Neuronal stem cell (in vitro differentiated cells): ENCODE data around the gene POLRMT.
A peak's percentile ranks its signal among the peaks of the same experiment; 100 is the strongest.

Experiments used
- DNase-seq: peaks from one replicate; pipeline ENCODE4 v3.0.0-alpha.2; 2013; ENCODE audit warnings: low spot score
- H2AFZ ChIP-seq: one replicate; pipeline ENCODE4 v1.6.1; 2013; ENCODE audit warnings: mild to moderate bottlenecking, low read length, inconsistent platforms
- H2AK5ac ChIP-seq: 2 replicates; pipeline ENCODE4 v1.6.1; 2013; ENCODE audit warnings: low read depth, mild to moderate bottlenecking, inconsistent platforms, low read length, moderate library complexity, mixed read lengths
- H2BK120ac ChIP-seq: 2 replicates; pipeline ENCODE4 v1.6.1; 2013; ENCODE audit warnings: low read depth, mild to moderate bottlenecking, inconsistent platforms, low read length, moderate library complexity, mixed read lengths
- H2BK12ac ChIP-seq: one replicate; pipeline ENCODE4 v1.6.1; 2013; ENCODE audit warnings: low read length, inconsistent platforms
- H2BK15ac ChIP-seq: 2 replicates; pipeline ENCODE4 v1.6.1; 2013; ENCODE audit warnings: mild to moderate bottlenecking, low read length, inconsistent platforms, mixed read lengths
- H2BK5ac ChIP-seq: one replicate; pipeline ENCODE4 v1.6.1; 2013; ENCODE audit warnings: inconsistent platforms, mild to moderate bottlenecking, low read length, moderate library complexity
- H3K14ac ChIP-seq: one replicate; pipeline ENCODE4 v1.6.1; 2013; ENCODE audit warnings: low read length, inconsistent platforms
- H3K18ac ChIP-seq: 2 replicates; pipeline ENCODE4 v1.6.1; 2013; ENCODE audit warnings: low read length, inconsistent platforms
- H3K23ac ChIP-seq: 2 replicates; pipeline ENCODE4 v1.6.1; 2013; ENCODE audit warnings: low read depth, mild to moderate bottlenecking, mixed read lengths, low read length, inconsistent platforms; ENCODE audit not compliant: poor library complexity
- H3K27ac ChIP-seq: replicated peaks from 3 replicates; pipeline ENCODE4 v1.5.1; 2013; ENCODE audit warnings: low read length, inconsistent platforms
- H3K27me3 ChIP-seq, 3 experiments: 2 replicates each; pipeline ENCODE4 v1.6.1; 2013; ENCODE audit warnings: low read length in 3 of 3, mild to moderate bottlenecking in 2 of 3, inconsistent platforms in 1 of 3, low read depth in 1 of 3, mixed read lengths in 1 of 3, moderate library complexity in 1 of 3; ENCODE audit not compliant: control insufficient read depth in 3 of 3, insufficient read depth in 3 of 3
- H3K36me3 ChIP-seq, 2 donors: replicated peaks in 1 of 2; 2 replicates each; pipeline ENCODE4 v1.6.1; 2013; ENCODE audit warnings: low read length in 2 of 2; ENCODE audit not compliant: control insufficient read depth in 2 of 2, insufficient read depth in 2 of 2
- H3K4ac ChIP-seq: 2 replicates; pipeline ENCODE4 v1.6.1; 2013; ENCODE audit warnings: inconsistent platforms, mild to moderate bottlenecking, low read length, moderate library complexity
- H3K4me1 ChIP-seq, 2 donors: 1 replicate in 1 of 2; 2 replicates in 1 of 2; pipeline ENCODE4 v1.6.1; 2013; ENCODE audit warnings: low read length in 2 of 2, low read depth in 1 of 2; ENCODE audit not compliant: control insufficient read depth in 2 of 2, insufficient read depth in 1 of 2
- H3K4me2 ChIP-seq: one replicate; pipeline ENCODE4 v1.6.1; 2013; ENCODE audit warnings: mild to moderate bottlenecking, low read length, inconsistent platforms; ENCODE audit not compliant: insufficient read depth, poor library complexity, severe bottlenecking
- H3K4me3 ChIP-seq, 2 donors: 2 replicates each; pipeline ENCODE4 v1.5.1; 2013; ENCODE audit warnings: low read length in 2 of 2, mild to moderate bottlenecking in 2 of 2, inconsistent platforms in 1 of 2, moderate library complexity in 1 of 2
- H3K79me1 ChIP-seq: one replicate; pipeline ENCODE4 v1.6.1; 2013; ENCODE audit warnings: low read depth, mild to moderate bottlenecking, inconsistent platforms, low read length, moderate library complexity
- H3K9ac ChIP-seq: one replicate; pipeline ENCODE4 v1.6.1; 2013; ENCODE audit warnings: mild to moderate bottlenecking, low read depth, low read length, inconsistent platforms; ENCODE audit not compliant: poor library complexity
- H3K9me3 ChIP-seq, 2 donors: replicated peaks in 1 of 2; 2 replicates each; pipeline versions ENCODE3 to v1.6.1; 2013; ENCODE audit warnings: low read length in 2 of 2, mild to moderate bottlenecking in 2 of 2, inconsistent platforms in 1 of 2, low read depth in 1 of 2, mixed read lengths in 1 of 2, moderate library complexity in 1 of 2; ENCODE audit not compliant: control insufficient read depth in 2 of 2, insufficient read depth in 1 of 2
- H4K8ac ChIP-seq: one replicate; pipeline ENCODE4 v1.6.1; 2013; ENCODE audit warnings: low read depth, mild to moderate bottlenecking, inconsistent platforms, low read length, moderate library complexity
- H4K91ac ChIP-seq: one replicate; pipeline ENCODE4 v1.6.1; 2013; ENCODE audit warnings: low read length, low read depth, mild to moderate bottlenecking, inconsistent platforms; ENCODE audit not compliant: poor library complexity
- WGBS, 2 donors: extraction: QIAGEN DNeasy Blood & Tissue Kit; methylation state at CpG; one replicate each; pipeline ENCODE4 v1.1.7; 2013; ENCODE audit warnings: missing lambda C conversion rate in 2 of 2, mixed read lengths in 1 of 2; ENCODE audit not compliant: insufficient read length in 2 of 2, insufficient replicate concordance in 1 of 2; ENCODE audit errors: extremely low coverage in 2 of 2; 5-methylcytosine and 5-hydroxymethylcytosine counted together

POLRMT gene

GRCh38 chr19:658916-659839 is 25.8 kb upstream of the POLRMT start:
- Histone ChIP-seq H3K4me3 (no peak overlapping the region), H2BK12ac (no peak overlapping the region), H2BK120ac (no peak overlapping the region), H2AFZ (no peak overlapping the region), H3K27ac (no peak overlapping the region), H3K9me3 (peaks cover 4 to 5% of the 10 kb centered on the region in 2 donors), H3K18ac (no peak overlapping the region), H2AK5ac (no peak overlapping the region), H3K79me1 (peaks cover 61% of the 10 kb centered on the region), H2BK15ac (no peak overlapping the region), H3K9ac (peak overlapping the region; percentile 70), H3K23ac (peak overlapping the region; percentile 43), H4K91ac (no peak overlapping the region), H3K4me2 (no peak overlapping the region), H4K8ac (no peak overlapping the region), H3K36me3 (peaks cover 4 to 27% of the 10 kb centered on the region in 2 donors), H3K4ac (no peak overlapping the region), H3K14ac (no peak overlapping the region), H3K27me3 (no peaks in the 10 kb centered on the region), H2BK5ac (no peak overlapping the region), H3K4me1 (peaks cover 12 to 13% of the 10 kb centered on the region in 2 donors)
- WGBS, 2 donors: no CpG with 5 or more reads among the region's 50 CpGs
- DNase-seq: no peak

GRCh38 chr19:658059-658839 is 24.9 kb upstream of the POLRMT start:
- Histone ChIP-seq H3K27me3 (no peaks in the 10 kb centered on the region), H3K4me1 (peaks cover 9 to 13% of the 10 kb centered on the region in 2 donors), H3K18ac (no peak overlapping the region), H3K4me3 (no peak overlapping the region), H2AK5ac (no peak overlapping the region), H2BK120ac (no peak overlapping the region), H2BK15ac (no peak overlapping the region), H3K9me3 (no peaks in the 10 kb centered on the region), H2BK5ac (peak overlapping the region; percentile 39), H4K91ac (no peak overlapping the region), H3K36me3 (peaks cover 4 to 36% of the 10 kb centered on the region in 2 donors), H3K4ac (no peak overlapping the region), H3K27ac (no peak overlapping the region), H2BK12ac (no peak overlapping the region), H3K79me1 (peaks cover 70% of the 10 kb centered on the region), H2AFZ (no peak overlapping the region), H4K8ac (no peak overlapping the region), H3K14ac (no peak overlapping the region), H3K9ac (peak overlapping the region; percentile 70), H3K4me2 (no peak overlapping the region), H3K23ac (peak overlapping the region; percentile 43)
- WGBS, 2 donors: no CpG with 5 or more reads among the region's 33 CpGs
- DNase-seq: no peak

- Histone ChIP-seq H2BK15ac (no peak overlapping the region), H3K18ac (no peak overlapping the region), H3K36me3 (peaks cover 4 to 43% of the 10 kb centered on the region in 2 donors), H3K9ac (peak overlapping the region; percentile 44), H2BK5ac (peak overlapping the region; percentile 75), H3K27ac (no peak overlapping the region), H2AK5ac (no peak overlapping the region), H2BK12ac (no peak overlapping the region), H3K4me2 (no peak overlapping the region), H4K91ac (no peak overlapping the region), H3K4me1 (peaks cover 9 to 13% of the 10 kb centered on the region in 2 donors), H3K14ac (peak overlapping the region; percentile 21), H2BK120ac (peak overlapping the region; percentile 31), H4K8ac (no peak overlapping the region), H3K4ac (no peak overlapping the region), H3K23ac (peak overlapping the region; percentile 93), H3K27me3 (no peaks in the 10 kb centered on the region), H2AFZ (no peak overlapping the region), H3K79me1 (peaks cover 73% of the 10 kb centered on the region), H3K4me3 (no peak overlapping the region), H3K9me3 (no peaks in the 10 kb centered on the region)
- no peak for DNase-seq
- WGBS, 2 donors: no CpG with 5 or more reads among the region's 19 CpGs
Measured at GRCh38 chr19:657611-658010, 24.3 kb upstream of the POLRMT start.
